ENCODE data around the gene HNRNPF.
A peak's percentile ranks its signal among the peaks of the same experiment; 100 is the strongest.
"Not testable (repeated sequence)": the region's sequence is repeated elsewhere in the genome, so short reads cannot be mapped to it uniquely, and the experiment has no call there.

The HNRNPF gene

GRCh38 chr10:43408710-43409384 is at the start of gene HNRNPF:
HNRNPF (minus strand) TSS chr10:43409186; CDS start chr10:43387884, 21,302 bp downstream.
- in situ Hi-C loops (cut with HindIII; ENCODE audit: low pct_ligation_motif_present, low pct_unique_long_range_greater_than_20kb, low sequenced_read_pairs) = no loop called here
- DNase-seq = peak; percentile 96

GRCh38 chr10:43458227-43458626 is 49.2 kb upstream of the HNRNPF start:
- in situ Hi-C loops (cut with HindIII; ENCODE audit: low pct_ligation_motif_present, low pct_unique_long_range_greater_than_20kb, low sequenced_read_pairs) = no loop called here
- no peak for DNase-seq

- DNase-seq; in situ Hi-C loops (cut with HindIII; ENCODE audit: low pct_ligation_motif_present, low pct_unique_long_range_greater_than_20kb, low sequenced_read_pairs): not testable (repeated sequence)
These were observed 47.6 kb upstream of the HNRNPF start for GRCh38 chr10:43456561-43456960.

GRCh38 chr10:43454025-43454424 is 45.0 kb upstream of the HNRNPF start:
- DNase-seq; in situ Hi-C loops (cut with HindIII; ENCODE audit: low pct_ligation_motif_present, low pct_unique_long_range_greater_than_20kb, low sequenced_read_pairs): not testable (repeated sequence)

GRCh38 chr10:43453266-43453831 is 44.4 kb upstream of the HNRNPF start:
- in situ Hi-C loops (cut with HindIII; ENCODE audit: low pct_ligation_motif_present, low pct_unique_long_range_greater_than_20kb, low sequenced_read_pairs) = no loop called here
- no peak for DNase-seq

- no peak for DNase-seq
- in situ Hi-C loops (cut with HindIII; ENCODE audit: low pct_ligation_motif_present, low pct_unique_long_range_greater_than_20kb, low sequenced_read_pairs) = no loop called here
These were observed 43.4 kb upstream of the HNRNPF start for GRCh38 chr10:43452356-43452914.

- in situ Hi-C loops (cut with HindIII; ENCODE audit: low pct_ligation_motif_present, low pct_unique_long_range_greater_than_20kb, low sequenced_read_pairs) = no loop called here
- DNase-seq = no peak
These were observed 39.8 kb upstream of the HNRNPF start for GRCh38 chr10:43448742-43449141.

- in situ Hi-C loops (cut with HindIII; ENCODE audit: low pct_ligation_motif_present, low pct_unique_long_range_greater_than_20kb, low sequenced_read_pairs); DNase-seq: not testable (repeated sequence)
These were observed 37.4 kb upstream of the HNRNPF start for GRCh38 chr10:43446219-43447017.

GRCh38 chr10:43444897-43445466 is 36.0 kb upstream of the HNRNPF start:
- in situ Hi-C loops (cut with HindIII; ENCODE audit: low pct_ligation_motif_present, low pct_unique_long_range_greater_than_20kb, low sequenced_read_pairs) = no loop called here
- no peak for DNase-seq

GRCh38 chr10:43444323-43444722 is 35.3 kb upstream of the HNRNPF start:
- DNase-seq = no peak
- in situ Hi-C loops (cut with HindIII; ENCODE audit: low pct_ligation_motif_present, low pct_unique_long_range_greater_than_20kb, low sequenced_read_pairs) = no loop called here

- in situ Hi-C loops (cut with HindIII; ENCODE audit: low pct_ligation_motif_present, low pct_unique_long_range_greater_than_20kb, low sequenced_read_pairs) = no loop called here
- DNase-seq = no peak
These were observed 31.6 kb upstream of the HNRNPF start for GRCh38 chr10:43440463-43441134.

- DNase-seq = peak; percentile 29
- in situ Hi-C loops (cut with HindIII; ENCODE audit: low pct_ligation_motif_present, low pct_unique_long_range_greater_than_20kb, low sequenced_read_pairs) = no loop called here
These were observed 28.3 kb upstream of the HNRNPF start for GRCh38 chr10:43437141-43437870.

- peak; percentile 90 for DNase-seq
- in situ Hi-C loops (cut with HindIII; ENCODE audit: low pct_ligation_motif_present, low pct_unique_long_range_greater_than_20kb, low sequenced_read_pairs) = no loop called here
These were observed 27.5 kb upstream of the HNRNPF start, which contains the start of gene ZNF487 for GRCh38 chr10:43436291-43437140. ZNF487 (plus strand) TSS chr10:43437111; CDS start chr10:43475814, 38,703 bp downstream.

GRCh38 chr10:43430926-43431663 is 22.1 kb upstream of the HNRNPF start:
- in situ Hi-C loops (cut with HindIII; ENCODE audit: low pct_ligation_motif_present, low pct_unique_long_range_greater_than_20kb, low sequenced_read_pairs) = no loop called here
- DNase-seq = no peak

- DNase-seq = no peak
- in situ Hi-C loops (cut with HindIII; ENCODE audit: low pct_ligation_motif_present, low pct_unique_long_range_greater_than_20kb, low sequenced_read_pairs) = no loop called here
These were observed 18.3 kb upstream of the HNRNPF start for GRCh38 chr10:43427166-43427825.

- DNase-seq; in situ Hi-C loops (cut with HindIII; ENCODE audit: low pct_ligation_motif_present, low pct_unique_long_range_greater_than_20kb, low sequenced_read_pairs): not testable (repeated sequence)
These were observed 17.5 kb upstream of the HNRNPF start for GRCh38 chr10:43426476-43426875.
